Astrocyte of the spinal cord (primary cell): Measurements from ENCODE around the gene PIK3R5.
A peak's percentile ranks its signal among the peaks of the same experiment; 100 is the strongest.

Source experiments
- DNase-seq: peaks from one replicate; pipeline ENCODE4 v3.0.0; 2011; ENCODE audit warnings: low read depth, low spot score
- H3K4me3 ChIP-seq: 2 replicates; pipeline ENCODE4 v1.5.1; 2011; ENCODE audit warnings: low read depth, mild to moderate bottlenecking, low read length, moderate library complexity
- in situ Hi-C: cut with HindIII; loops from 2 replicates; pipeline ENCODE4 v1.10.0; 2017; ENCODE audit warnings: low sequenced_read_pairs
- TF ChIP-seq, protein P1 (sequence below): IDR thresholded peaks from 2 replicates; pipeline ENCODE4 v1.5.1; 2012; ENCODE audit warnings: low read depth, mild to moderate bottlenecking, low read length, inconsistent platforms

The PIK3R5 gene

DNA sequence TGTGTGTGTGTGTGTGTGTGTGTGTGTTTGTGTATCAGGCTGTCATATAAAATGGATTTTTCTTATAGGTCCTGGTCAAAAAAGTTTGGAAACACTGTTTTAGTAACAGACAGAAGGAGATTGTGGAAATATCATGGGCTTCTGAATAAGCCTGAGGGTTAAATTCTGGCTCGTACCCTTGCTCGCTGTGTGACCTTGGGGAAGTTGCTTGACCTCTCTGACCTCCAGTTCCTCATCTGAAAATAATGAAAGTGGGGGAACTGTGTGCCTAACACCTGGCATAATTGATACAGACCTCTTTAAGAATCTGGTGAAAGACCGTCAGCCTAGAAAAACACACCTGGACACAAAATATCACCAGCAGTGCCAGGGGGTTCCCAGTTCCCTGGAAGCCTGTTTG lies 72.4 kb downstream of the PIK3R5 start:
- in situ Hi-C loops = no loop called here
- DNase-seq = no peak
- TF ChIP-seq, protein P1, sequence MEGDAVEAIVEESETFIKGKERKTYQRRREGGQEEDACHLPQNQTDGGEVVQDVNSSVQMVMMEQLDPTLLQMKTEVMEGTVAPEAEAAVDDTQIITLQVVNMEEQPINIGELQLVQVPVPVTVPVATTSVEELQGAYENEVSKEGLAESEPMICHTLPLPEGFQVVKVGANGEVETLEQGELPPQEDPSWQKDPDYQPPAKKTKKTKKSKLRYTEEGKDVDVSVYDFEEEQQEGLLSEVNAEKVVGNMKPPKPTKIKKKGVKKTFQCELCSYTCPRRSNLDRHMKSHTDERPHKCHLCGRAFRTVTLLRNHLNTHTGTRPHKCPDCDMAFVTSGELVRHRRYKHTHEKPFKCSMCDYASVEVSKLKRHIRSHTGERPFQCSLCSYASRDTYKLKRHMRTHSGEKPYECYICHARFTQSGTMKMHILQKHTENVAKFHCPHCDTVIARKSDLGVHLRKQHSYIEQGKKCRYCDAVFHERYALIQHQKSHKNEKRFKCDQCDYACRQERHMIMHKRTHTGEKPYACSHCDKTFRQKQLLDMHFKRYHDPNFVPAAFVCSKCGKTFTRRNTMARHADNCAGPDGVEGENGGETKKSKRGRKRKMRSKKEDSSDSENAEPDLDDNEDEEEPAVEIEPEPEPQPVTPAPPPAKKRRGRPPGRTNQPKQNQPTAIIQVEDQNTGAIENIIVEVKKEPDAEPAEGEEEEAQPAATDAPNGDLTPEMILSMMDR = no peak
- no peak overlapping the region for H3K4me3 ChIP-seq

DNA sequence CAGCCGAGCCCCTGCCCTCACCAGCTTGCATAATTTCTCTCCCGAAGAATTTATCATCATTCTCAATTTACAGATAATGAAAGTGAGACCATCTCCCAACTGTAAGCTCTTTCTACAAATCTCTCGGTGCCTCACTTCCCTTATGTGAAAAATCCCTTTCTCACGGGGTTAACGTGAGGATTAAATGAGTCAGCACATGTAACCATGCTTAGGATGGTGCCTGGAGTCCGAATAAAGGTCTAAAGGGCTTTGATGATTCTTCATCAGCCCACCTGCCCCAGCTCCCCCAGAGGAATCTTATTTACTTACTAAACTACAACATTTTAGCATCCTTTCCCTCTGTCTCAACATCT lies 73.2 kb downstream of the PIK3R5 start:
- no peak for DNase-seq
- no peak overlapping the region for H3K4me3 ChIP-seq
- in situ Hi-C loops = no loop called here
- TF ChIP-seq, protein P1 = no peak

DNA sequence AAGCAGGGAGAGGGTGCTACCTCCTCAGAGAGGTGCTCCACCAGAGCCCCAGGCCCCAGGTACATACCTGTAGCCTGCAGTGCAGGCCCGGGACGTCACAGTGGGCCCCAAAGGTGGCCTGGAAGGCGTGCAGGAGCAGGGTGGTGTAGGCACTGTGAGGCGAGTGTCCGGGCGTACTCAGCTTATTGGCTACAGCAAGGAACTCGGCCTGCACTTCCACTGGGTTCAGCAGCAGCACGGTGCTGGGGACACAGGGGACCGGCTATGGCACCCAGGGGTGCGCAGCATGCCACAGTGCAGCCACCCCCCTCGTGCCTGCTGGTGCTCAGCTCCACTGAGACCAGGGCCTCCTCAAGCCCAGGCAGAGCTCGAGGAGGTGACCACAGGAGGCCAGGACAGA lies 74.8 kb downstream of the PIK3R5 start:
- TF ChIP-seq, protein P1 = no peak
- no peak for DNase-seq
- H3K4me3 ChIP-seq = no peak overlapping the region
- in situ Hi-C loops = no loop called here

DNA sequence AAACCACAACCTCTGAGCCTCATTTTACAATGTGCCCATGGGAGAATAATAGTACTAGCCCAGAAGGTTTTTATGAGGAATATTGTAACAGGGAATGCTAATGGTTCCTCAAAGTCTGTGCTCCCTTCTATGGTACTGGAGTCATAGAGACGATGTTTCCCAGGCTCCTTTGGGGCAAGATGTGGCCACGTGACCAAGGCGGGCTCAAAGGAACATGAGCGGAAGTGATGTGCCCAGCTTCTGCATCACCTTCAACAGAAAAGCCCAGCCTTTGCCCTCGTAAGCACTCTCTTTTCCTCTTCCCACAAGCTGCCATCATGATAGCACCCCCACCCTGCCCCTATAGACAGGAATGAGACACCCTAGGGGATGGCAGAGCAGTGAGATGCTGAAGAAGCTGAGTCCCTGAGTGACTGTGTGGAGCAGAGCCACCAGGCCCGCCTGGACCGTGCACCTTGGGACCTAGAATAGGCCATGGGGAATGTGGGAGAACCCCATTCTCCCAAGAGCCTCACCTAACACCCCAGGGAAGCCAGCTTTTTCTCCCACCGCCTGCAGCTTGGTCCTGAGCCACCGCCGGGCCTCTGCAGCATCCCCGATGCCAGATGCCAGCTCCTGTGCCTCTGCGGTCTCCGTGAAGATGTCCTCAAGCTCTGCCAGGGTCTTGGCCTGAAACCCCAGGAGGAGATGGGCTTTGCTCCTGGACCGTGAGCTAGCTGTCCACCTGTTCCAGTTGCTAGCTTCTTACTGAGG lies 75.9 kb downstream of the PIK3R5 start:
- TF ChIP-seq, protein P1 = no peak
- DNase-seq = no peak
- no peak overlapping the region for H3K4me3 ChIP-seq
- in situ Hi-C loops = no loop called here

DNA sequence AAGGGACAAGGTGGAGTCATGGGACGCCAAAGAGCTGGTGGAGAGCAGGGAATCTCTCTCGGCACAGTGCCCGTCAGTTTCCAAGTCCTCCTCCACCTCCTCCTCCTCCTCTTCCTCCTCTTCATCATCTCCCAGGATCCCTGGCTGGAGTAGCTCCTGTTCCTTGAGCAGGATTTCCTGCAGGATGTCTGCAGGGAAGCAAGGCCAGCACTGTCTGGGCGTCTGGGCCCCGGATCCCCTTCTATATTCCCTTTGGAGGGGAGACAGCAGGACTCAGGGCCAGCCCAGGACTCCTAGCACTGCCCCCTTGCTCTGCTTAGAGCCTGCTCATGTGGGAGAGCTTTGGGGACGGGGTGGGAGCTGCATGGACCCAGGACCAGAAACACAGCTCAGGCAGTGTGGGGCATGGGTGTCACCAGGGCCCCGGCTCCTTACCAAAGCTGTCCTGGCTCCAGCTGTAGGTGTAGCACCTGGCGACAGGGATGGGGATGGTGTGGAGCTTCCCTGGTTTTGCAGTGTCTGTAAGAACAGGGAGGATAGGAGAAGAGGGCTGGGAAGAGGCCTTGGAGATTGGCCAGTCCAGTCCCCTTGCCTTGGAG lies 76.7 kb downstream of the PIK3R5 start:
- in situ Hi-C loops = no loop called here
- no peak overlapping the region for H3K4me3 ChIP-seq
- TF ChIP-seq, protein P1 = no peak
- no peak for DNase-seq

DNA sequence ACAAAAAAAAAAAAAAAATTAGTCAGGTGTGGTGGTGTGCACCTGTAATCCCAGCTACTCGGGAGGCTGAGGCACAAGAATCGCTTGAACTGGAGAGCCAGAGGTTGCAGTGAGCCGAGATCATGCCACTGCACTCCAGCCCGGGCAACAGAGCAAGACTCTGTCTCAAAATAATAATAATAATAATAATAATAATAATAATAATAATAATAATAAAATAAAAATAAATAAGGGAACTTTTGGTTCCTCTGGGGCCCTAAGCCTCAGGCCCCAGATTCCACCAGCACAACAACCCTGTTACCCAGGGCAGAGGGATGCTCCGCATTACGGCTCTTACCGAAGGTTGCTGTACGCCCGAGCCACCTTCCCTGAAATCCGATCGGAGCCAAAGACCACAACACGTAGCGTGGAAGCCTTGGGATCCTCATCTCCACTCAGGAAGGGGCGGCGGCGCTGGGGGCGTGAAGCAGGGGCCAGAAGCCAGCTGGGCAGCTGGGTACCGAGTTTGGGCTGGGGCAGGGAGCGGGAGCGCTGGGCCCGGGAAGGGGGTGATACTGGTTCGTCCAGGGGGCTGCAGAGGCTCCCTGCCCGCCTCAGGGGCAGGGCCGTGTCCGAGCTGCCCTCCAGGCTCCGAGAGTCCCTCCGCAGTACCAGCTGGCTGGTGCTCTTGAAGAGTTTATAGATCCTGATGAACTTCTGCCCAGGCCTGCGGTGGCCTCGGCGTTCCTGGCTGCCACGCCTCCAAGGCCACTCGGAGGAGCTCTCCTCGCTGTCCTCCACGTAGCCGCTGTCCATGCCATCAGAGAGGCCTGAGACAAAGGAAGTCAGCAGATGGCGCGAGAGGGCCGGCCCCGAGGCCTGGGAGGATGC lies 77.4 kb downstream of the PIK3R5 start:
- DNase-seq = peak; percentile 16
- TF ChIP-seq, protein P1 = peak; percentile 60

More for the DNA sequence above, 77.4 kb downstream of the PIK3R5 start:
- in situ Hi-C loops = no loop called here
- H3K4me3 ChIP-seq = no peak overlapping the region
